ENCODE measurements around the gene C9orf78. TPM values are rescaled to one million over a fixed set of nuclear protein-coding genes. Genes with fewer than 3 reads are reported as not detected.

Gene C9orf78
- total and polyA plus RNA-seq, 9 of the 15 experiments (the other 6 are each of a cell fraction or from before 2014, with no cell fraction given) = 94.6 to 266 (median 202) TPM

GRCh38 chr9:129861447-129861827 lies 26.4 kb upstream of the C9orf78 start (continued):
- TF ChIP-seq, protein P1, sequence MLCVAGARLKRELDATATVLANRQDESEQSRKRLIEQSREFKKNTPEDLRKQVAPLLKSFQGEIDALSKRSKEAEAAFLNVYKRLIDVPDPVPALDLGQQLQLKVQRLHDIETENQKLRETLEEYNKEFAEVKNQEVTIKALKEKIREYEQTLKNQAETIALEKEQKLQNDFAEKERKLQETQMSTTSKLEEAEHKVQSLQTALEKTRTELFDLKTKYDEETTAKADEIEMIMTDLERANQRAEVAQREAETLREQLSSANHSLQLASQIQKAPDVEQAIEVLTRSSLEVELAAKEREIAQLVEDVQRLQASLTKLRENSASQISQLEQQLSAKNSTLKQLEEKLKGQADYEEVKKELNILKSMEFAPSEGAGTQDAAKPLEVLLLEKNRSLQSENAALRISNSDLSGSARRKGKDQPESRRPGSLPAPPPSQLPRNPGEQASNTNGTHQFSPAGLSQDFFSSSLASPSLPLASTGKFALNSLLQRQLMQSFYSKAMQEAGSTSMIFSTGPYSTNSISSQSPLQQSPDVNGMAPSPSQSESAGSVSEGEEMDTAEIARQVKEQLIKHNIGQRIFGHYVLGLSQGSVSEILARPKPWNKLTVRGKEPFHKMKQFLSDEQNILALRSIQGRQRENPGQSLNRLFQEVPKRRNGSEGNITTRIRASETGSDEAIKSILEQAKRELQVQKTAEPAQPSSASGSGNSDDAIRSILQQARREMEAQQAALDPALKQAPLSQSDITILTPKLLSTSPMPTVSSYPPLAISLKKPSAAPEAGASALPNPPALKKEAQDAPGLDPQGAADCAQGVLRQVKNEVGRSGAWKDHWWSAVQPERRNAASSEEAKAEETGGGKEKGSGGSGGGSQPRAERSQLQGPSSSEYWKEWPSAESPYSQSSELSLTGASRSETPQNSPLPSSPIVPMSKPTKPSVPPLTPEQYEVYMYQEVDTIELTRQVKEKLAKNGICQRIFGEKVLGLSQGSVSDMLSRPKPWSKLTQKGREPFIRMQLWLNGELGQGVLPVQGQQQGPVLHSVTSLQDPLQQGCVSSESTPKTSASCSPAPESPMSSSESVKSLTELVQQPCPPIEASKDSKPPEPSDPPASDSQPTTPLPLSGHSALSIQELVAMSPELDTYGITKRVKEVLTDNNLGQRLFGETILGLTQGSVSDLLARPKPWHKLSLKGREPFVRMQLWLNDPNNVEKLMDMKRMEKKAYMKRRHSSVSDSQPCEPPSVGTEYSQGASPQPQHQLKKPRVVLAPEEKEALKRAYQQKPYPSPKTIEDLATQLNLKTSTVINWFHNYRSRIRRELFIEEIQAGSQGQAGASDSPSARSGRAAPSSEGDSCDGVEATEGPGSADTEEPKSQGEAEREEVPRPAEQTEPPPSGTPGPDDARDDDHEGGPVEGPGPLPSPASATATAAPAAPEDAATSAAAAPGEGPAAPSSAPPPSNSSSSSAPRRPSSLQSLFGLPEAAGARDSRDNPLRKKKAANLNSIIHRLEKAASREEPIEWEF (CRISPR knock-in tag; IDR thresholded peaks at IDR 0.05) = no peak
- no peak for TF ChIP-seq EGR1 (conservative IDR thresholded peaks at IDR 0.05)
- no peak for TF ChIP-seq IFI16 (CRISPR knock-in tag; IDR thresholded peaks at IDR 0.05)
- TF ChIP-seq KDM2B (CRISPR knock-in tag; IDR thresholded peaks at IDR 0.05) = 0 out of 2 replicates have a peak, but pooled peaks have one; percentile 25
- no peak for TF ChIP-seq ZNF124 (CRISPR knock-in tag; IDR thresholded peaks at IDR 0.05)
- no peak for TF ChIP-seq ARID3A (IDR thresholded peaks at IDR 0.05; ENCODE audit: borderline replicate concordance, low read depth, low read length)
- no peak for TF ChIP-seq MEIS2 (IDR thresholded peaks at IDR 0.05; ENCODE audit: partially characterized antibody)
- 0 out of 2 replicates have a peak, but pooled peaks have one; percentile 30 for TF ChIP-seq KLF1 (tag; IDR thresholded peaks at IDR 0.05)
- no peak for TF ChIP-seq POLR3G (IDR thresholded peaks at IDR 0.05; ENCODE audit: extremely low read depth, insufficient read length, insufficient replicate concordance)
- no peak for TF ChIP-seq SRSF3 (IDR thresholded peaks at IDR 0.05; ENCODE audit: insufficient read depth, low read length)
- TF ChIP-seq HCFC1 (IDR thresholded peaks at IDR 0.05; ENCODE audit: low read depth, low read length) = 0 out of 2 replicates have a peak, but pooled peaks have one; percentile 11
- TF ChIP-seq CXXC5 (CRISPR knock-in tag; IDR thresholded peaks at IDR 0.05) = 0 out of 2 replicates have a peak, but pooled peaks have one; percentile 5
- TF ChIP-seq, protein P2, sequence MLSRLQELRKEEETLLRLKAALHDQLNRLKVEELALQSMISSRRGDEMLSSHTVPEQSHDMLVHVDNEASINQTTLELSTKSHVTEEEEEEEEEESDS (CRISPR knock-in tag; IDR thresholded peaks at IDR 0.05) = no peak
- 0 out of 2 replicates have a peak, but pooled peaks have one; percentile 10 for TF ChIP-seq CREB1 (IDR thresholded peaks at IDR 0.05)
- TF ChIP-seq CREB1 (CRISPR knock-in tag; IDR thresholded peaks at IDR 0.05) = no peak
- TF ChIP-seq ZBTB9 (CRISPR knock-in tag; IDR thresholded peaks at IDR 0.05) = peak; percentile 40; the same call in 1 of the 2 replicates
- no peak for TF ChIP-seq TCFL5 (CRISPR knock-in tag; conservative IDR thresholded peaks at IDR 0.05)
- no peak for TF ChIP-seq MCM3 (IDR thresholded peaks at IDR 0.05)
